Measurements from ENCODE around the gene PHF21A. TPM values are rescaled to one million over a fixed set of nuclear protein-coding genes. Genes with fewer than 3 reads are reported as not detected.
"Not testable (repeated sequence)": the region's sequence is repeated elsewhere in the genome, so short reads cannot be mapped to it uniquely, and the experiment has no call there.

The PHF21A gene
- polyA plus RNA-seq, 3 donors: 41.0 to 48.1 (median 47.5) TPM

DNA sequence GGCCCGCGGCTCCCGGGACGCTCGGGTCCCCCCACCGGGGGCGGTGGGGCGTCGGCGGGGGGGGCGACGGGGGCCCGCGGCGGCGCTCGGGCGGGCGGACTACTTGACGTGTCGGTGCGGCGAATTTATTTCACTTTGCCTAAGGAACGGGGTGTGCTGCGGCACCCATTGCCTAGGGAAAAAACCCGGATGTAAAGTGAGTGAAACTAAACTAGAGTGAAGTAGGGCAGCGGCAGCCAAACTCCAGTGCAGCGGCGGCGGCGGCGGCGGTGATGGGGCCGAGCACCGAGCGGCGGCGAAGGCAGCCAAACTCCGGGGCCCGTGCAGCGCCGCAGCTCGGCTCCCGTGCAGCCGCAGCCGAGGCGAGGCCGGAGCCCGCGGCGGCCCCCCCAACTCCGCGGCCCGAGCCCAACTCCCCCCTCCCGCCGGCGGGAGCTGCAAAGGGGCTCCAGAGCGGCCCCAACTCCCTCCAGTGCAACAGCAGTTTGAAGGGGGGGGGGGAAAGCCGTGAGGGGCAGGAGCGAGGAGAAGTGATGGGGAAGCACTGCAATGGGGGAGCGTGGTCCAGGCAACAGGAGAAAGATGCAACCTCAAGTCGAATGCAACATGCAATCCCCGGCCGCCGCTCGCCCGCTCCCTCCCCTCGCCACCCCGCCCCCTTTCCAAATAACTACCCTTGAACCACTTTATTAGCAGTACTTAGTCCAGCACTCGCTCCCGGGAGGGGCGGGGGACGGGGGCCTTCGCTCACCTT lies 647 bp upstream of the PHF21A start:
- DNase-seq (ENCODE audit: low read depth in 3 of 3, low spot score in 2 of 3): peak in 2 of 3 donors; percentile 64 to 71

DNA sequence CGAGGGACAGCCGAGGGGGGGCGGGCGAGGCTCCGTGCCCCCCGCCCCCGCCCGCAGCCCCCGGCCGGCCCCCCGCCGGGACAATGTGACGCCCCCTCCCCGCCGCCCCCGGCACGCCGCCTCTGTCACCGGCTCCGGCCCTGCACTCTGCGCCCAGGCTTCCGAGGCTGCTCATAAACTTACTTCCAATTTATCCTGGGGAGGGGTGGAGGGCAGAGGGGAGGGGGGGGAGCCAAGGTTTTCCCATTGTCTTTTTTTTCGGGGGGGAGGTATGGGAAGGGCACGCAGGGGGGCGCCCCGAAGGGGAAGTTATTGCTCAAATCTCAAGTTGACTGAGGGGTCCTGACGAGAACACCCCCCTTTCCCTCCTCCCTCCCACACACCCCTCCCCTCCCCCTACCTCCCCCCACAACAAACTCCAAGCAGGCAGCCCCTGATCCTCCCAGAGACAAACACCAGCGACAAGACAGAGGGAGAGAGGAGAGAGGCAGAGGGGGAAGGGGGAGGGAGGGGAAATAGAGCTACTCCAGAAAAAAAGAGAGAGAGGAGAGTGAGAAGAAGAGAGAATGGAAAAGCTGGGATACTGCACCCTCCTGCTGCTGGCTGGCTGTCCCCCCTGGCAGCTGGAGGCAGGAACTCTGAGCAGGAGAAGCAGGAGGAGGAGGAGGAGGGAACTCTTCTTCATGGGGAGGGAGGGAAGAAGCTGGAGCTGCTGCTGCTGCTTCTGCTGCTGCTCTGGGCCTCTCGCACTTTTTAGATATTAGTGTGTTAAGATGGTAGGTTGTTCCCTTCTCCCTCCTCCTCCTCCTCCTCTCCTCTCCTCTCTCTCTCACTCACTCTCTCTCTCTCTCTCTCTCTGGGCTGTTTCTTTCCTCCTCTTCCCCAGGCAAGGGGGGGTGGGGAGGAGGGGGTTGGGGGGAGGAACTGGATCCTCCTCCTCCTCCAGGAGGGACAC lies 631 bp downstream of the PHF21A start:
- peak; percentile 70 to 80 (median 77) for DNase-seq (ENCODE audit: low read depth in 3 of 3, low spot score in 2 of 3)

DNA sequence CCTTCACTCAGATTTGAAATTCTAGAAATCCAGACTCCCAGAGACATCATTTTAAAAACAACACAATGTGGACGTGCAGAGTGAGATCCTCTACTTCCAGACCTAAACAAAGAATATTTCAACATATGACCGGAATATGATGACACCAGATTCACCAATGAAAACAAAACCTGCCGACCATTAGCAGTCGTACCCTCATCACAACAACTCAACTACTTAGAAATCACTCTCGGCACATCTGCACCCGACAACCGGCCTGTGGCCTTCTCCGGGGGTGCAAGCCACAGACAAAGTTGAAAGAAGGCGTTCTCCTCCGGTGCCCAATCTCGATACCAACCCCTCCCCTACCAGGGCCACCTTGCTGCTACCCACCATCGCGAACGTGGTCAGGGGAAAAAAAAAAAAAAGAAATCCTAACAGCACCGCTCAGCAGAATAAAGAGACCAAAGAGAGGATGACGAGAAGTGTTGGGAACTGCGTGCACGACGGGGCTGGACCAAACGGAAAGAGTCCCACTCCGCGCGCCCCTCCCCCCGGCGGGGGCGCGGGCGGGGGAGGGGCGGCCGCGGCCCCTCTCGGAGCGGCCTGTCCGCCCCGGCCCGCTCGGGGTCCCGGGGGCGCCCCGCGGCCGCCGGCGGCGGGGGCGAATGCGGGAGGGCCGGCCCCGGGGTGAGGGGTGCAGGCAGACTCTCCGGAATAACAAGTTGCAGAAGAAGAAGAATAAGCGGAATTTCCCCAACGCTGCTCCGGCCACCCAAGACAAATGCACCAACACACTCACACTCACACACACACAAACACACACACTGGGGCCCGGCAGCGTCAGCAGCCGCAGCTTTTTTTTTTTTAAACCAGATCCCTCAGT lies 1.7 kb downstream of the PHF21A start:
- peak in 2 of 3 donors; percentile 38 to 53 for DNase-seq (ENCODE audit: low read depth in 3 of 3, low spot score in 2 of 3)

DNA sequence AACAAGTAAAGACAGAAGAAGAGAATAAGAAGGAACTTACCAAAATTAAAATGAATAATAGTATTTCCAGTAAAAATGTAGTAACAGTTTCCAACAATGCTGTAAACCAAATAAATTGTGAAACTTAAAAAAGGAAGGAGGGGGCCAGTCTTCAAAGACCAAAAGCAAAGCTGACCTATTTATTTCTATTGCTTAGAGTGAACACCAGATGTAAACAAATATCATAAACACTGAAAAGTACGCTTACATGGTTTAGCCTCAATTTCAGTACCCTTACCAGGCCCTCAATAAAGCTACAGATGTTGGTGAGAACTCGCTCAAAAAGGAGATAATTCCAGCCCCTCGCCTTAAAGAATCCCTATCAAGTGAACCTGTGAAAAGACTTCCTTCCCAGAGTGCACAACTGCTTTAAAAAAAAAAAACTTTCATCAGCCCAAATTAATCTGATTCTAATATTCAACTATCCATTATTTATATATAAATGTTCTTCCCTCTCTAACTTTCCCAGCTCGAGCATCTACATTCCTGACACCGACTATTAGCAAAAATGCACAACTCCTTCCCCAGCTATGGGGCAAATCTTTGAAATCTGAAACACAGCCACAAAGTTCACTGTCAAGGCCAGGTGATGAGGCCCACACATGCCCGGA lies 2.4 kb downstream of the PHF21A start:
- no peak for DNase-seq (ENCODE audit: low read depth in 3 of 3, low spot score in 2 of 3)

DNA sequence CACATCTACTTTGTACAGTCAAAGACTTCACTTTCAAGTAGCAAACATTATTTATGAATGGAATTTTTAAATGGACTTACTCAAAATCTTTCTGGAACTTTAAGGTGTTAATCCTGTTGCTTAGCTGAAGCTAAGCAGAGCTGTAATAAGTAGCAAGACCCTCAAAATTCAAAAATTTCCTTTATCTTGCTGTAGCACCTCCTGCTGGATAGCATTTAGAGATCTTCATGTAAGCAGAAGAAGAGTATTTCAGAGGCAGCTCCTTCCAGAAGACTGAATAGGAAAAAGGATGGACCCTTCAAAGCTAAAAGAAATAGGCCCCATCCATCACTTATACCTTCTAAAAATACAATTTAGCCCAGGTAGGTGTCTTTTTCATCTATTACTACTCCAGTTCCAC lies 3.4 kb downstream of the PHF21A start:
- no peak for DNase-seq (ENCODE audit: low read depth in 3 of 3, low spot score in 2 of 3)

DNA sequence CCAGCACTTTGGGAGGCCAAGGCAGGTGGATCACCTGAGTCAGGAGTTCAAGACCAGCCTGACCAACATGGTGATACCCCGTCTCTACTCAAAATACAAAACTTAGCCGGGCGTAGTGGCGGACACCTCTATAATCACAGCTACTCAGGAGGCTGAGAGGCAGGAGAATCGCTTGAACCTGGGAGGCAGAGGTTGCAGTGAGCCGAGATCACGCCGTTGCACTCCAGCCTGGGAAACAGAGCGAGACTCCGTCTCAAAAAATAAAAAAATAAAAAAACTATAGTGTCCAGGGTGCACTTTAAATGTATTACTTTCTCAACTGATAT lies 4.6 kb downstream of the PHF21A start:
- DNase-seq (ENCODE audit: low read depth in 3 of 3, low spot score in 2 of 3): not testable (repeated sequence)

DNA sequence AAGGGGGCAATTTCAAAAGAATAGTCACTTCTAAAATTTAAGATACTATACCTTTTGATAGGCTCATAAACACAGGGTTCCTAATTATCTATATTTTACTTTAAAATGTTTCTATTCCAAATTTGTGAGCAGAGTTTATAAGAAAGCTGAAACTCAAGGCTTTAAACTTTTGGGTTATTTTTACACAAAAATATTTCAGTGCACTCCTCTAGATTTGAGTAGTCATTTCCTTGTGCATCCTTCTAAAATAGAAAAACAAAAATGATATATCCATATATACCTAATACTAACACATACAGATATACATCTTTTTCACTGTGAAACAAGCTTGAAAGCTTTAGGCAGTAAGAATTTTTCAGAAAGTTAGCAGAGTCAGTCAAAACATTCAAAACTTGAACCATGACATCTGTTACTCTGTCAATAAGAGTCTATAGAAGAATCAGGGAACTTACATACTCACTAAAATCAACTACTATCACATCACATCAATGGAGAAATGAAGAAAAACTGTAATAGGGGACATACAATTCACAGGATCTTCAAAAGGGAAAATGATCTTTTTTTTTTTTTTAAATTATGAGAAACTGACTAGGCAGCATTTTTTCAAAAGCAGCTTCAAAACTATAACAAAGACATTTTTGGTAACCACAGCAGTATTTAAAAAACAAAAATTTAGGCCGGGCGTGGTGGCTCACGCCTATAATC lies 5.1 kb downstream of the PHF21A start:
- DNase-seq (ENCODE audit: low read depth in 3 of 3, low spot score in 2 of 3): no peak

DNA sequence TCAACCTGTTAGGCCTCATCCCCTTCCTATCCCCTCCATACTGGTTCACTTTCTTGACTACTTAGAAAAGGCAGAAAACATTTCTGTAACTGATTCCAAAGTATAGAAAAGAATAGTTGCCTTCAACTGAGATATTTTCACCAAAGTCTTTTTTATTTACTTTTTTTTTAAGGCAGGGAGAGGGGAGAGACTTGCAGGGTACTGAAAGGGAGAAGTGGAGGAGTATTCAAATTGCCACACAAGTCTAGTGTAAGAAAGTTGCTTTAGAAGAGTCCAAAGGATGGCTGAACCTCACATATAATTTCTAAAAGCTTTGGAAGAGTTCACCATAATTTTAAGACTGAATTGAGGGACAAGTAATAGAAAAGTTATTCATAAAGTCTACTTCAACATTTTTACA lies 6.3 kb downstream of the PHF21A start:
- no peak for DNase-seq (ENCODE audit: low read depth in 3 of 3, low spot score in 2 of 3)

DNA sequence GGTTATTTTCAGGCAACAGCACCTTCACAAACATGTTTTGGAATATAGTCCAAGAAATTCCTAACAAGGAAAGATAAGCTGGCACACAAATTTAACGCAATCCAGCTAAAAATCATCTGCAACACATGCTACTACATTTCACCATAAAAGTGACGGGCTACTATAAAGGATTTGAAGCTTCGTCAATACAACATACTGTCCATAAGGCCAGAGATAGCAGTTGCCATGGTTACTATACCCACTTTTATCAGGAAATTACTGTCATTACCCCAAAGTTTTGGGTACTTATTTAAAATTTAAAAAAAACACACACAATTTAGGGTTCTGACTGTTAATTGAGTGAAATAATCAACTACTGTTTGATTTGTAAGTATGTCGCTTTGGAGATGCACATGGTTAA lies 6.9 kb downstream of the PHF21A start:
- no peak for DNase-seq (ENCODE audit: low read depth in 3 of 3, low spot score in 2 of 3)

DNA sequence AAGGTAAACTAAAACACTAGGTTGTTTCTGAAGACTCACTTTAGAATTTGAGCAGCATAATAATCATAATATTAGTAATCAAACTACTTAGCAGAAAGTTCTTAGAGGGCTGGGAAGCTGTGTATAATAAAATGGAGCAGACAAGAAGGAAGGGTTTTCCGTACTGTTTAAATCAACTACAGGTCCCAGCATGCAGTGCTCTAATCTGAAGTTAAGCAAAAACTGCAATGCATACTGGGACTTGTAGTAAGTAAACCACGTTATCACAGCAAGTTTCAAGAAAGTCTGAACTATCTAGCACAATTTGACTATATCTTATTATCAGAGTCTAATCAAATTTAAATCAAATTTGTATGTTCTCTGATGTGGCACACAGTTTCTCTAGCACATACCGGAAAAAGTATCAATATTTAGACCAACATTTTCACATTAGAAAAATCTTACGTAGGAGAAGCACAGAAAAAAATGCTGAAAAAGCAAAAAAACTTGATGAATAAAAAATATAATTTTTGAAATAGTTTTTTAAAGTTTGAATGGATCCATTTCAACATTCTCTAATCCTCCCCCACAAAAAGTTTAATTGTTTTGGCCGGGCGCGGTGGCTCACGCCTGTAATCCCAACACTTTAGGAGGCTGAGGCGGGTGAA lies 8.2 kb downstream of the PHF21A start:
- no peak for DNase-seq (ENCODE audit: low read depth in 3 of 3, low spot score in 2 of 3)

DNA sequence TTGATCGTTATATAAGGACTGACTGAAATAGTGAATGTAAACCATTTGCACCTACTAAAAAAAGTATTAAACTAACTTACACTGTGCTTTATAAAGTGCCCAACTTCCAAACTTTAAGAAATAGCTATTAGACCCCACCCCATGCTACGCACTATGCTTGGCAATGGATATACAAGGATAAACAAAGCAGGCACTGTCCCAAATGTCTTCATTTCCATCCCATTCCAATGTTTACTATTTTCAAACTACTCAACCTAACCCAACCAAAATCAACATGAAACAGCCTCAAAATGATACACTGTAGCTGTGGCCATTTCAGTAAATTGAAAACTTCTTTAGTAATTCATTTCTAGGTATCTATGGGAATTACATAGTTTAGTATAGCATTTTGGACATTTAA lies 12.5 kb downstream of the PHF21A start:
- DNase-seq (ENCODE audit: low read depth in 3 of 3, low spot score in 2 of 3): no peak

DNA sequence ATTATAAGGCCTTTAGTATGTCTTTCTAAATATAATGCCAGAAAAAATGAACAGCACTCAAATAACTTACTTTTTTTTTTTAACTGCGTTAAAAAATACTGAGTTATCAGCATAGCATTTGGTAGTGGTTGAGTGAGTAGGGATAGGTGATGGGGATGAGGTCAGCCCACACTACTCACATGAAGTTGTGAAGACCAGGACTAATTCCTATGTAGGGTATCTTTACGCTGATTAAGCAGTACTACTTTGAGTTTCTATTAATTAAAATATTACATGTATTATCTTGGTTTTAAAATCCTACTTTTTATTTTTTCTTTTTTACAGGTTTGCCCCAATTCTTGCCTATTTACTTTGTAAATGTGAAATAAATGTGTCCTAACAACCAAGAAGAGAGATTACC lies 13.5 kb downstream of the PHF21A start:
- DNase-seq (ENCODE audit: low read depth in 3 of 3, low spot score in 2 of 3): no peak

DNA sequence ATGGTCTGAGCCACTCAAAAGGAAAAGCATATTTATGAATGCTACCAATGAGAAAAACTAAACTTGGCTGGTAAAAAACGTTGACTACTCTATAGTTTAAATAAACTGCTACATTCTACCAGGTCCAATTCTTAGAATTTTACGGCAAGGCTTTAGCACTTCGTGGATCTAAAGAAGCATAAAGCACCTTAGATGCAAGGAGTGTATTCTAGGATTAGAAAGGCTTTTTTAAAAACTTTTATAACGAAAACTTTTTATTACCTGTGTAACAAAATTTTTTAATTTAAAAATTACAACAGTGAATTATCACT lies 13.9 kb downstream of the PHF21A start:
- no peak for DNase-seq (ENCODE audit: low read depth in 3 of 3, low spot score in 2 of 3)

DNA sequence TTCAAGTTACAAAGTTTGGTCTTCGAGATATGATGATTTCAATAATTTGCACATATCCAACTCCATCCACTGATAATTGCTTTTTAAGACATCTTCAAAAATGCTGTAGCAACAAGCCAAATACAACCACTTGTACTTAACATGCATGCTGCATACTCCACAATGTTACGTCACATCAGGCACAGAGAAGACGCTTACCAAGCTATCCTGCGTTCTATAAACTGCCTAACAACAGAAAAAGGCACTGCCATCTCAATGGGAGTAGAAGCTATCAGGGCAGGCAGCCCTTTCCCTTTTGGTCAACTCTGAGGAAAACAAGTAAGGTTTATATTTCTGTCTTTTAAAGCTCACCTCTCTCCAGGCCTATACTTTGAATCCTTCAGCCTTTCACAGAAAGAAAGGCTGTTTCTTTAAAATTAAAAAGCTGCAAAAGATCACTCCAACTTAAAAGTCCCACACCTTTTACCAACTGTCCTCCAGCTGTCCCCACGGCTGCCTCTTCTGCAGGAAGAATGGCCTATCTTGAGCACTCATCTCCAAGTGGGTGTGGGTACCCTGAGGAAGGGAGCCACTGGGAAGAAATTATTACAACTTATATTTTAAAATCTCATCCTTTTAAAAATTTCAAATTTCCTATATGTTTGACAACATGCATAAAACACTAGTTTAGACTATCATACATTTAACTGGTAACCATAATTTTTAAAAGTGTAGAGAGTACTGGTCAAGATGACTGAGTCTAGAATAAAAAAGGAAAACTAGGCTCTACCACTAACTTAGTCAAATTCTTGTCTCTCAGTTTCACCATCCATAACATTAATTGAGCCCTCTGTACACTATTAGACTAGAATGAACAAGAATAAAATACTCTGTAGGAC lies 14.5 kb downstream of the PHF21A start:
- no peak for DNase-seq (ENCODE audit: low read depth in 3 of 3, low spot score in 2 of 3)

DNA sequence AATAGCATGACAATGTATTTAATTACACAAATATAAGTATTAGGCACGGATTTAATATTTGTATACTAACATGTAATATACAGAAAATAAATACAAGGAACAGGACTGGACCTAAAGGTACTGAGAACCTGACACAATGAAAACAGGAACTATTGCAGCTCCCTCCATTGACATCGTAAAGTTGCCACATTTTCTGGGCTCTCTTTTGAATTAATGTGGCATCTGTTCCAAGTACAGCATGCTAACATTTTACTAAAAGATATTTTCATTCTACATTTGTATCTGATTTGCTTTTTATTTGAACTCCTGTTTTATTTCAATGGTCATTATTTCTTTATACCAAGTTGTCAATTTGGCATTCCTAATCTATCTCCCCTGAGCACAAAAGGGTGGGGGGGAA lies 15.3 kb downstream of the PHF21A start:
- no peak for DNase-seq (ENCODE audit: low read depth in 3 of 3, low spot score in 2 of 3)

DNA sequence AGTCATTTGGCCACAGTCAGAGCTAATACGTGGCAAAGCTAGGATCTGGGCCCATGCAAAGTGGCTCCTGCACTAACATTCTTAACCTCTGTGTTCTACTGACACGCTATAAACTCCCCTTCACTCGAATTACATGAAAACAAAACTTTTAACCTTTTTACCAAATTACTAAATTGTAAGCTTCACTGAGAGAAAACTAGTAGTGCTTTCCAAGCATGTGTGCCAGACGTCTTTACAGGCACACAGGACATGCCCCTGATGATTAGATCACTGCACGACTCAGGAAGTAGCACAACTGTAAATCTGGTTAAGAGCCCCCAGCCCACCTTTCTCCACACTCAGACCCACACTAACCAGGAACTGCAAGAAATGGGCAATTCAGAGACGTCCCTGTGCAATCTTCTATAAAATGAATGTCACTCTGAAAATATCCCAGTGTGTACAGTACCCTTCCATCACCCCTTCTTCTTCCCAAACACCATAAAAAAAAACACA lies 16.1 kb downstream of the PHF21A start:
- no peak for DNase-seq (ENCODE audit: low read depth in 3 of 3, low spot score in 2 of 3)

DNA sequence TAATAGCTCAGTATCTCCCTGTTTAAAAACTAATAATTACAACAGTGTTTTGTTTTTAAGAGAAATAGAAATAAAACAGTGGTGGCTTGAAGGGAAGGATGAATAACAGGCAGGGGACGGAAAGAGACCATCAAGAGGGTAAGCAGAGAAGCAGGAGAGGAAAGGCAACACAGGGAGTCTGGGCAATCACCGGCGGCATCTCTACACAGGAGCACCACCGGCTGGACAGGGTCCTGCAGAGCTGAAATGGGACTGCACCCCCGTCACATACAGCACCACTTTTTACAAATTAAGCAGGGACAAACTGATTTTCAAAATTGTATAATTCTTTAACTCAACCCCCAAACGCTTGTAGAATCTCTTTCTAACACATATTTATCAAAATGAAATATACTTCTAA lies 18.4 kb downstream of the PHF21A start:
- DNase-seq (ENCODE audit: low read depth in 3 of 3, low spot score in 2 of 3): no peak

DNA sequence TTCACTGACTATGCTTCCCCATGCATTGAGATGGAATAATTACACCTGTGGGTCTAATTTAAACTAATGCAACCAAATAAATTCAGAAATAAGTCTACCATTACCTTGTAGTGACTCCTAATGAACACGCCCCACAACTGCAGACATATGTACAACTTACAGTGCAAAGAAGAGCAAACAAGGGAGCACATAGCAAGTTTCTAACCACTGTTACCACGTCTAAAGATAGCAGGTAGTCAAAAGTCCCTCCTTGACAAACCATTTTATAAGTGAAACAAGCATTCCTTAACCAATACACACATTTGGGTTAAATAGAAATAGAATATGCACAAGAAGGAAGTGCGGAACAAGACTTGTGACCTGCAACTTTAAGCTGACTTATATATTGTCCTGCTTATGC lies 20.6 kb downstream of the PHF21A start:
- DNase-seq (ENCODE audit: low read depth in 3 of 3, low spot score in 2 of 3): no peak

DNA sequence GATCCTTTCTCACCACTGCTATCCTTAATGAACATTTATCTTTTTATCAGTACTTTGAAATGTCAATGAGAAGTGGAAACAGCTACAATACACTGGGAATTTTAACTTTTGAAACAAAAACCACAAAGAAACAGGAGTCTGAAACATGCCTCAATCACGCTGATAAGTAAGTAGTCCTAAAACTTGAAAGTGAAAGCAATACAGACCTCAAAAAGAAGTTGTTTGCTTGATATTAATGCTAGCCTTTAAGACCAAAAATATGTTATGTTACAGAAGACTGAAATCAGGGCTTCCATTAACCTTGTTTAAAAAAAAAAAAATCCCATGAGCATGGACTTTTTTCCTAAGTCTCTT lies 21.3 kb downstream of the PHF21A start:
- DNase-seq (ENCODE audit: low read depth in 3 of 3, low spot score in 2 of 3): no peak
